Adrenal gland (tissue), 12 donors: ENCODE data around the gene G3BP2. TPM values are rescaled to one million over a fixed set of nuclear protein-coding genes. Genes with fewer than 3 reads are reported as not detected.
"Not testable (repeated sequence)": the region's sequence is repeated elsewhere in the genome, so short reads cannot be mapped to it uniquely, and the experiment has no call there.

Experiments used
- DNase-seq, 7 donors: peaks; one replicate each; pipeline ENCODE4 v3.0.0-alpha.2; 2019 to 2020
- H3K27ac ChIP-seq, 5 donors: fragments of 200-600 bp; sonication (generic) in 4 of 5; 1 replicate in 3 of 5; 2 replicates in 2 of 5; pipeline versions ENCODE4 v1.5.1 to v1.8.0; 2016 to 2020; ENCODE audit warnings: mild to moderate bottlenecking in 1 of 5
- H3K27me3 ChIP-seq: fragments of 200-600 bp; 2 replicates; pipeline ENCODE4 v1.8.0; 2021
- H3K36me3 ChIP-seq, 2 donors: fragments of 200-600 bp; replicated peaks in 1 of 2; 1 replicate in 1 of 2; 2 replicates in 1 of 2; pipeline versions ENCODE4 v1.5.1 to v1.8.0; 2018 to 2022
- H3K4me1 ChIP-seq, 2 donors: fragments of 200-600 bp; replicated peaks in 1 of 2; 1 replicate in 1 of 2; 2 replicates in 1 of 2; pipeline versions ENCODE4 v1.5.1 to v1.8.0; 2018 to 2021
- H3K4me3 ChIP-seq, 4 donors: fragments of 200-600 bp; sonication (generic) in 3 of 4; one replicate each; pipeline ENCODE4 v1.5.1; 2016 to 2018
- H3K9me3 ChIP-seq, 3 donors: fragments of 200-600 bp; sonication (generic) in 1 of 3; replicated peaks in 1 of 3; 1 replicate in 2 of 3; 2 replicates in 1 of 3; pipeline versions ENCODE4 v1.5.1 to v1.8.0; 2016 to 2021
- CTCF ChIP-seq, 6 experiments: fragments of 450-650 bp in 4 of 6; fragments of 200-600 bp in 2 of 6; sonication (generic) in 1 of 6; IDR thresholded peaks; 1 replicate in 5 of 6; 2 replicates in 1 of 6; pipeline versions ENCODE4 v1.5.1 to v1.8.0; 2016 to 2021; ENCODE audit warnings: antibody characterized with exemption in 6 of 6, mild to moderate bottlenecking in 2 of 6, moderate library complexity in 1 of 6
- POLR2A ChIP-seq, 2 donors: fragments of 450-650 bp; IDR thresholded peaks; one replicate each; pipeline ENCODE4 v1.6.1; 2017; ENCODE audit warnings: antibody characterized with exemption in 2 of 2, mild to moderate bottlenecking in 2 of 2, moderate library complexity in 1 of 2
- WGBS, 4 donors: extraction: QIAGEN DNeasy Blood & Tissue Kit in 2 of 4; methylation state at CpG; one replicate each; pipeline versions ENCODE4 v1.1.5 to v1.1.7; 2013 to 2017; 5-methylcytosine and 5-hydroxymethylcytosine counted together
- intact Hi-C, 2 donors: fragments of 100-400 bp; cut with DNase I; formaldehyde crosslinking; loops; one replicate each; pipeline versions ENCODE4 v1.14.1 to v1.15.0; 2022 to 2023
- polyA plus RNA-seq, 3 donors: library from polyadenylated mRNA; stranded (reverse); fragments of 200-250 nt in 2 of 3; fragments of 350-450 nt in 1 of 3; fragmentation: Illumina TruSeq in 1 of 3; extraction: RNeasy Lipid Tissue Mini Kit (QIAGEN cat#74804) in 1 of 3; gene quantifications; one replicate each; pipeline ENCODE4 v1.2.3, GENCODE V29; 2013 to 2014
- total RNA-seq, 9 donors: library from RNA; depleted of rRNA in 4 of 9; stranded (reverse); fragments of >200 nt in 4 of 9; fragments of 120-200 nt in 1 of 9; fragmentation: NEBNext Ultra II Directional in 1 of 9; extraction: Animal tissue kit (Norgen Biotek cat#: 25700) in 1 of 9; gene quantifications; one replicate each; pipeline versions ENCODE4 v1.1.0 to v1.2.4, GENCODE V29; 2013 to 2023
- donor health status: healthy with polysubstance abuse.
- donor health status: Bipolar disorder and iron deficiency.
- donor health status: DM: yes; HTN: yes; CAD: no.
- donor health status: DM: no; HTN: no; CAD: no.
- donor health status: DM: no; HTN: no; CAD: no.
- donor health status: DM: yes; HTN: yes; CAD: no.

Gene G3BP2
- total and polyA plus RNA-seq, 12 donors = 10.0 to 215 (median 114) TPM

- Histone ChIP-seq H3K4me3 (no peak overlapping the region), H3K4me1 (no peaks in the 10 kb centered on the region), H3K9me3 (no peaks in the 10 kb centered on the region), H3K27ac (no peak overlapping the region), H3K36me3 (no peaks in the 10 kb centered on the region), H3K27me3 (no peaks in the 10 kb centered on the region)
- TF ChIP-seq POLR2A (IDR thresholded peaks at IDR 0.05) (no peak), CTCF (IDR thresholded peaks at IDR 0.05) (no peak)
- 79 to 94% (median 90%) methylated on average over 3 of the region's 3 CpGs for WGBS, 4 donors
- DNase-seq = no peak
- intact Hi-C loops = no loop called here
Observed at GRCh38 chr4:75696581-75696980, 23.4 kb upstream of the G3BP2 start.

- Histone ChIP-seq H3K4me1 (no peaks in the 10 kb centered on the region), H3K27ac (no peak overlapping the region), H3K27me3 (no peaks in the 10 kb centered on the region), H3K36me3 (no peaks in the 10 kb centered on the region), H3K4me3 (no peak overlapping the region), H3K9me3 (no peaks in the 10 kb centered on the region)
- intact Hi-C loops = no loop called here
- DNase-seq = no peak
- no peak for TF ChIP-seq POLR2A (IDR thresholded peaks at IDR 0.05)
- TF ChIP-seq CTCF (IDR thresholded peaks at IDR 0.05) = no peak
- 56 to 63% (median 61%) methylated on average over 3 of the region's 3 CpGs for WGBS, 4 donors
Observed at GRCh38 chr4:75696071-75696470, 22.9 kb upstream of the G3BP2 start.

- H3K4me3 ChIP-seq, H3K9me3 ChIP-seq, H3K36me3 ChIP-seq, H3K27me3 ChIP-seq, intact Hi-C loops, H3K27ac ChIP-seq, DNase-seq, H3K4me1 ChIP-seq: not testable (repeated sequence)
- 93 to 98% (median 95%) methylated on average over 5 of the region's 5 CpGs for WGBS, 4 donors
Observed at GRCh38 chr4:75692066-75692465, 18.9 kb upstream of the G3BP2 start.

- H3K27ac ChIP-seq, H3K36me3 ChIP-seq, DNase-seq, H3K4me1 ChIP-seq, H3K27me3 ChIP-seq, H3K9me3 ChIP-seq, intact Hi-C loops, H3K4me3 ChIP-seq: not testable (repeated sequence)
- WGBS, 4 donors = 95 to 100% (median 98%) methylated on average over 1 of the region's 1 CpG
Observed at GRCh38 chr4:75687125-75687524, 13.9 kb upstream of the G3BP2 start.

GRCh38 chr4:75686346-75686745, 13.1 kb upstream of the G3BP2 start:
- intact Hi-C loops = no loop called here
- Histone ChIP-seq H3K4me1 (no peaks in the 10 kb centered on the region), H3K9me3 (no peaks in the 10 kb centered on the region), H3K27me3 (no peaks in the 10 kb centered on the region), H3K4me3 (no peak overlapping the region), H3K27ac (no peak overlapping the region), H3K36me3 (no peaks in the 10 kb centered on the region)
- no peak for DNase-seq
- 55 to 80% (median 72%) methylated on average over 3 of the region's 3 CpGs for WGBS, 4 donors
- no peak for TF ChIP-seq POLR2A (IDR thresholded peaks at IDR 0.05)
- no peak for TF ChIP-seq CTCF (IDR thresholded peaks at IDR 0.05)
